ENCODE measurements around the gene LCN6.

DNA sequence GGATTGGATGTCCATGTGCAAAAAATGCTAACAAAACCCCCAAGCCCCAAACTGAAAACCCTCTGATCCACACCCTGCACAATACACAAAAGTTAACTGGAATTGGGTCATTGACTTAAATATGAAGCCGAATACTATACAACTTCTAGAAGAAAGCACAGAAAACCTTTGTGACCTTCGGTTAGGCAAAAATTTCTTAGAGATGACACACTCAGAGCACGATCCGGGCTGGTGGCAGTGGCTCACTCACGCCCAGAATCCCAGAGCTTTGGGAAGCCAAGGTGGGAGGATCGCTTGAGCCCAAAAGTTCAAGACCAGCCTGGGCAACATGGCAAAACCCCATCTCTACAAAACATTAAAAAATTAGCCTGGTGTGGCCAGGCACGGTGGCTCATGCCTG, 37.8 kb downstream of the LCN6 start:
- TF ChIP-seq, protein P1, sequence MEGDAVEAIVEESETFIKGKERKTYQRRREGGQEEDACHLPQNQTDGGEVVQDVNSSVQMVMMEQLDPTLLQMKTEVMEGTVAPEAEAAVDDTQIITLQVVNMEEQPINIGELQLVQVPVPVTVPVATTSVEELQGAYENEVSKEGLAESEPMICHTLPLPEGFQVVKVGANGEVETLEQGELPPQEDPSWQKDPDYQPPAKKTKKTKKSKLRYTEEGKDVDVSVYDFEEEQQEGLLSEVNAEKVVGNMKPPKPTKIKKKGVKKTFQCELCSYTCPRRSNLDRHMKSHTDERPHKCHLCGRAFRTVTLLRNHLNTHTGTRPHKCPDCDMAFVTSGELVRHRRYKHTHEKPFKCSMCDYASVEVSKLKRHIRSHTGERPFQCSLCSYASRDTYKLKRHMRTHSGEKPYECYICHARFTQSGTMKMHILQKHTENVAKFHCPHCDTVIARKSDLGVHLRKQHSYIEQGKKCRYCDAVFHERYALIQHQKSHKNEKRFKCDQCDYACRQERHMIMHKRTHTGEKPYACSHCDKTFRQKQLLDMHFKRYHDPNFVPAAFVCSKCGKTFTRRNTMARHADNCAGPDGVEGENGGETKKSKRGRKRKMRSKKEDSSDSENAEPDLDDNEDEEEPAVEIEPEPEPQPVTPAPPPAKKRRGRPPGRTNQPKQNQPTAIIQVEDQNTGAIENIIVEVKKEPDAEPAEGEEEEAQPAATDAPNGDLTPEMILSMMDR (IDR thresholded peaks at IDR 0.05): no peak
- no peak for TF ChIP-seq POLR2AphosphoS5 (IDR thresholded peaks at IDR 0.05)
